GM06990 (cell line): ENCODE results near the gene RGR.

Source experiments
- DNase-seq: peaks from one replicate; pipeline ENCODE4 v3.0.0-alpha.2; 2011; ENCODE audit not compliant: insufficient read length; ENCODE audit errors: extremely low read depth
- H3K27me3 ChIP-seq: replicated peaks from 2 replicates; pipeline ENCODE4 v1.6.0; 2011; ENCODE audit warnings: low read length; ENCODE audit not compliant: control insufficient read depth, insufficient read depth
- H3K36me3 ChIP-seq: 2 replicates; pipeline ENCODE4 v1.5.1; 2011; ENCODE audit warnings: low read length; ENCODE audit not compliant: control insufficient read depth, insufficient read depth
- H3K4me3 ChIP-seq: replicated peaks from 2 replicates; pipeline ENCODE4 v1.5.1; 2011; ENCODE audit warnings: low read depth, mild to moderate bottlenecking, control low read depth, low read length
- TF ChIP-seq, protein P1 (sequence below): IDR thresholded peaks from 2 replicates; pipeline ENCODE4 v1.5.1; 2011; ENCODE audit warnings: low read length, control low read depth, mild to moderate bottlenecking, inconsistent platforms; ENCODE audit not compliant: insufficient read depth, poor library complexity, severe bottlenecking

Gene RGR

DNA sequence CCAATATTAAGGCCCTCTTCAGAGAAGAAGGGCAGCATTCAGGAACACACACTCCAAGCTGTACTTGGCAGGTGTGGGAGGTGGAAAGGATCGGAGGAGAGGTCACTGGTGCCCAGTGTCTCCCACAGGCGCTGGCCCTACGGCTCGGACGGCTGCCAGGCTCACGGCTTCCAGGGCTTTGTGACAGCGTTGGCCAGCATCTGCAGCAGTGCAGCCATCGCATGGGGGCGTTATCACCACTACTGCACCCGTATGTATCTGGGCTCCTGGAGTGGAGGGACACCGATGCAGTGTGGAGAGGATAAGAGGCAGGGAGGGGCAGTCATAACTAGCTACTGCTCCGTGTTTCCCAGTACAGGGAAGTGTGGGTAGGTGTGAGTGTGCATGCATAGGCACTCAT is 3.9 kb downstream of the RGR start:
- no peak for DNase-seq
- TF ChIP-seq, protein P1, sequence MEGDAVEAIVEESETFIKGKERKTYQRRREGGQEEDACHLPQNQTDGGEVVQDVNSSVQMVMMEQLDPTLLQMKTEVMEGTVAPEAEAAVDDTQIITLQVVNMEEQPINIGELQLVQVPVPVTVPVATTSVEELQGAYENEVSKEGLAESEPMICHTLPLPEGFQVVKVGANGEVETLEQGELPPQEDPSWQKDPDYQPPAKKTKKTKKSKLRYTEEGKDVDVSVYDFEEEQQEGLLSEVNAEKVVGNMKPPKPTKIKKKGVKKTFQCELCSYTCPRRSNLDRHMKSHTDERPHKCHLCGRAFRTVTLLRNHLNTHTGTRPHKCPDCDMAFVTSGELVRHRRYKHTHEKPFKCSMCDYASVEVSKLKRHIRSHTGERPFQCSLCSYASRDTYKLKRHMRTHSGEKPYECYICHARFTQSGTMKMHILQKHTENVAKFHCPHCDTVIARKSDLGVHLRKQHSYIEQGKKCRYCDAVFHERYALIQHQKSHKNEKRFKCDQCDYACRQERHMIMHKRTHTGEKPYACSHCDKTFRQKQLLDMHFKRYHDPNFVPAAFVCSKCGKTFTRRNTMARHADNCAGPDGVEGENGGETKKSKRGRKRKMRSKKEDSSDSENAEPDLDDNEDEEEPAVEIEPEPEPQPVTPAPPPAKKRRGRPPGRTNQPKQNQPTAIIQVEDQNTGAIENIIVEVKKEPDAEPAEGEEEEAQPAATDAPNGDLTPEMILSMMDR, result no peak
- Histone ChIP-seq H3K4me3 (no peak overlapping the region), H3K27me3 (no peaks in the 10 kb centered on the region; the same call in 1 of the 2 replicates), H3K36me3 (no peaks in the 10 kb centered on the region)

DNA sequence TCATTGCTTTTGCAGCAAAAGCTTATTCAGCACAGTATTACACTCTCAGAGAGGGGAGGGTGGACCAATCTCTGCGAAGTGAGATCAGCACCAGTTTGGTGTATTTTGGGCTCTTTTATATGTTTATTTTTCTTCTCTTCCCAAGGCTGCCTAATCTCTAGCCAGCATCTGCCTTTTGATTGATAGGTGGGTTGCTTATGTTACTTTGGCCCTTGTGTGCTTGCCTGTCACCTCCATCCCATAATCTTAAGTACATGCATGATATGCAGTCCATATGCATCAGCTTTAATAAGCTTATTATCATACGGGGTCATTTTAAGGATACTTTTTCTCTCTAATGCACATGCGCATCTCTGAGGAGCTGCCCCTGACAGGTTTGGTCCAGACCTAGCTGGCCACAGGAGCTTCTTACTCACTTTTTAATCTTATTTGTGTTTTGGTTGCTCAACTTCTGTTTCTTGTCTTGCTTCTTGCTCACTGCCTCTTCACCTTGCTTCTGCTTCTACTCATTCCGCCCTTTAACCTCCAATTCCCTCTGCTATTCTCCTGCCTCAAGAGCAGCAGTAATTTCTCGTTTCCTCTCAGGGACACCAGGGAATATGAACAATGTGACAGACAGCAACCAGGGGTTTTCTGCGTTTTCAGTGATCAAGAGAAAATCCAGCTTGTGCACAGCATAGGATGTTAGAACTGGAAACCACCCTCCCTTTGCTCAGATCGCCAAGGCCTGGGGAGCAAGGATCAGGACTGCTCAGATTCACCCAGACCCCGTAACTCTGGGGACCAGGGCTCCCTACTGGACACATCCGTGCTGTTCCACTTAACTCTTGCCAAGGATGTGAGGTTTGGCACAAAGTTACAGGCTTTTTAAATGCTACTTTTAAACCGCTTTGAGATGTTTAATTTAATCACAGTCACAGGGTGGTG is 10.0 kb downstream of the RGR start:
- TF ChIP-seq, protein P1, result no peak

DNA sequence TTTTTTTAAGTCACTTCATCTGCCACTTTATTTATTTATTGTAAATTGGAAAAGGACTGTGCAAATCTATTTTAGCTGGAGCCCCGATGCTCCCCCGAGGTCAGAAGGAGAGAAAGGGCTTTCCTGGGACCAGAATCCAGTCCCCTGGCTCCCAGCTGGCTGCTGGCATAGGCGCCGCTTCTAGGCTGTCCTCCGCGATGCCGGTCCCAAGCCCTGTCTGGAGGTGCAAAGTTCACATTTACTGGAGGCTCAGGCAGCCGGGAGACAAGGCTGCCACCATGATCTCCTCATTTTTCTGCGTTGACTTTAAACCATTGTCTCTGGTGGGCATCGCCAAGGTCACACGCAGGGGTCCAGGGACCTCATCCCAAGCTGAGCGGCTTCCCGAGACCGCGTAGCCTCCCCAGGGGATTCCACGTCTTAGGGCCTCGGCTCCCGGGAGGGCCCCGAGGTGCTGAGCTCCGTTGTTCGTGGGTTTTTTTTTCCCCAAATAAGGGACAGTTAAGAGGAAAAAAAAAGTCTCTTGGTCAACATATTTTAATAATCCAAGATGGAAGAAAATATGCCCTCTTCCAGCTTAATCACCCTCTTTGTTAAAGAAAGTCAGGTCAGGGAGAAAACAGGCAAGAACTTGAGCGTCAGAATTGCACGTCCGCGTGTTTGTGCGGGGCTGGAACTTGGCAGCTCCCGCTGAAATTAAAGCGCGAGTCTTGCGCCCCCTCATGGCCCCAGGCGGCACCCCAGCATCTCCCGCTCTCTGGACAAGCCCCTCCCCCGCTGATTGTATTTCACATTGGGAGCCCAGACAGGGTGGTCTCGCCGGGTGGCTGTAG is 11.9 kb downstream of the RGR start:
- Histone ChIP-seq H3K36me3 (no peaks in the 10 kb centered on the region), H3K27me3 (no peaks in the 10 kb centered on the region; the same call in 1 of the 2 replicates), H3K4me3 (no peak overlapping the region)
- TF ChIP-seq, protein P1, result peak; percentile 50
- peak; percentile 30 for DNase-seq

More for the DNA sequence above, 10.0 kb downstream of the RGR start:
- H3K27me3 ChIP-seq, result no peaks in the 10 kb centered on the region; the same call in 1 of the 2 replicates
- no peak overlapping the region for H3K4me3 ChIP-seq
- no peaks in the 10 kb centered on the region for H3K36me3 ChIP-seq
- DNase-seq, result no peak

DNA sequence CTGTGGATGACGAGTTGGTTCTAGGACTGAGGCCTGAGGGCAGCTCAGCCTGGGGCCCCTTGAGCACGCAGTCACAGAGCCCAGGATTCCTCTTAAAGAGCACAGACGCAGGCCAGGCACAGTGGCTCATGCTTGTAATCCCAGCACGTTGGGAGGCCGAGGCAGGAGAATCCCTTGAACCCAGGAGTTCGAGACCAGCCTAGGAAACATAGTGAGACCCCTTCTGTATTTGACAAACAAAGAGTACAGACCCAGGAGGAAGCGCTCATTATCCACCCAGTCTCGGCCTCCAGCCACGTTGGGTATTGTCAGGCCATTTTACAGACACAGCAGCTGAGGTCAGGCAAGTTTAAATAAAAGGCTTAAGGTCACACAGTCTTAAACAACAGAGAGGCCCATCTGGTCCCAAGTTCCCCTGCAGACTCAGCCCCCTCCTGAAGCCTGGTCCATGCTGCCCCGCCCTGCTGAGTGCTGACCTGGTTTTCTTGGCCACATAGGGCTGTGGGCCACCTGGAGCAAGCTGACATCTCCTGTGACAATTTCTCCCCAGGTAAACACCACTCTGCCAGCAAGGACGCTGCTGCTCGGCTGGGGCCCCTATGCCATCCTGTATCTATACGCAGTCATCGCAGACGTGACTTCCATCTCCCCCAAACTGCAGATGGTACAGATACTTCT is 12.6 kb downstream of the RGR start:
- no peak overlapping the region for H3K4me3 ChIP-seq
- no peaks in the 10 kb centered on the region; the same call in 1 of the 2 replicates for H3K27me3 ChIP-seq
- TF ChIP-seq, protein P1, result no peak
- DNase-seq, result no peak
- no peaks in the 10 kb centered on the region for H3K36me3 ChIP-seq

DNA sequence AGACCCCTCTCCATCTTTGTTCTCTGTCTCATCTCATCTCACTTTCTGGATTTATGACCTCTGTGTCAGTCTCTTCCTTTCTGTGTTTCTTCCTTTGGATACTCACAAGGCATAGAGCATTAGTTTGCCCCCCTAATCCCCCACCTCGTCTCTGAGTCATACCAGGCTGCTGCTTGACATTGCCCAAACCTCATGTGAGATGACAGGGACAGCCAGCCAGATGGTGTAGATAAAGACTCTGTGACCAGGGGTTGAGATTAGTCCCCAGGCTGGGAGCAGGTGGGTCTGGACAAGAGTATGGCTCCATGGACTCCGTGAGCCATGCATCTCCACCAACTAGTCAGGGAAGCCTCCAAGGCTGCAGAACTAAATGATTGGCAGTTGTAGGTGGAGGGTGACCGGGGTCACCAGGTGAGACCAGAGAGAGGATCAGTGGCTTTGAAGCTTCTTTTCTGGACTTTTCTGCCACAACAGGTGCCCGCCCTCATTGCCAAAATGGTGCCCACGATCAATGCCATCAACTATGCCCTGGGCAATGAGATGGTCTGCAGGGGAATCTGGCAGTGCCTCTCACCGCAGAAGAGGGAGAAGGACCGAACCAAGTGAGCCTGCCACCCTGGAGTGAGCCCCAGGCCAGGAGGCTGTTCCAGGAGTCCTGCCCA is 13.3 kb downstream of the RGR start:
- DNase-seq, result no peak
- TF ChIP-seq, protein P1, result no peak
- no peaks in the 10 kb centered on the region; the same call in 1 of the 2 replicates for H3K27me3 ChIP-seq
- no peak overlapping the region for H3K4me3 ChIP-seq
- H3K36me3 ChIP-seq, result no peaks in the 10 kb centered on the region
